A549 (cell line): ENCODE results near the gene GFER. TPM values are rescaled to one million over a fixed set of nuclear protein-coding genes. Genes with fewer than 3 reads are reported as not detected.

Experiments
- ATAC-seq, 2 experiments: fragments of 200-7000 bp in 1 of 2; fragments of >200 bp in 1 of 2; cut with Nextera tagmentation in 1 of 2; cut with Tn5 transposase in 1 of 2; 3 replicates each; pipeline versions ENCODE4 v1.8.0 to v1.9.1; 2018 to 2020; ENCODE audit warnings: mild to moderate bottlenecking in 1 of 2, moderate library complexity in 1 of 2
- CTCF ChIA-PET: fragments of 300-600 bp; sonication (Branson Sonifier 250); formaldehyde crosslinking; extraction: SDS; loops from one replicate; lab custom pipeline; 2021; ENCODE audit warnings: antibody characterized with exemption, inconsistent platforms; lab: Yijun Ruan, JAX
- POLR2A ChIA-PET: fragments of 350-600 bp; formaldehyde crosslinking; extraction: SDS; loops from one replicate; lab custom pipeline; 2021; ENCODE audit warnings: antibody characterized with exemption, inconsistent platforms; lab: Yijun Ruan, JAX
- DNase-seq, 2 experiments: peaks; one replicate each; pipeline versions ENCODE4 v3.0.0 to v3.0.0-alpha.2; 2011 to 2016; ENCODE audit warnings: low read depth in 1 of 2, low spot score in 1 of 2
- FAIRE-seq: peaks from 2 replicates; lab custom pipeline; 2011; peaks lifted over from hg19 to GRCh38; lab: Jason Lieb, UNC
- H3K27ac ChIP-seq, 2 experiments: fragments of >200 bp; sonication (Bioruptor Twin); formaldehyde crosslinking; 3 replicates each; pipeline ENCODE4 v1.5.1; 2016 to 2017
- H3K4me1 ChIP-seq: fragments of >200 bp; sonication (Bioruptor Twin); formaldehyde crosslinking; 3 replicates; pipeline ENCODE4 v1.6.1; 2016
- H3K4me2 ChIP-seq: fragments of >200 bp; sonication (Bioruptor Twin); formaldehyde crosslinking; 3 replicates; pipeline ENCODE4 v1.6.1; 2016
- H3K4me3 ChIP-seq: fragments of >200 bp; sonication (Bioruptor Twin); formaldehyde crosslinking; 3 replicates; pipeline ENCODE4 v1.5.1; 2016
- H3K9me3 ChIP-seq: fragments of >200 bp; sonication (Bioruptor Twin); formaldehyde crosslinking; 3 replicates; pipeline ENCODE4 v1.6.1; 2016
- BCL3 ChIP-seq: fragments of >200 bp; sonication (Bioruptor Twin); formaldehyde crosslinking; IDR thresholded peaks from 3 replicates; pipeline ENCODE4 v1.6.1; 2016
- CBX8 ChIP-seq: fragments of 200-600 bp; sonication (generic); IDR thresholded peaks from 2 replicates; pipeline ENCODE4 v1.6.1; 2016
- CHD2 ChIP-seq: fragments of 150-350 bp; IDR thresholded peaks from 2 replicates; pipeline ENCODE4 v1.6.1; 2014; ENCODE audit warnings: low read length; ENCODE audit not compliant: partially characterized antibody
- E2F6 ChIP-seq: IDR thresholded peaks from 2 replicates; pipeline ENCODE4 v1.6.1; 2012; ENCODE audit warnings: low read depth, borderline replicate concordance
- ELK1 ChIP-seq: fragments of 150-350 bp; IDR thresholded peaks from 2 replicates; pipeline ENCODE4 v1.6.1; 2014; ENCODE audit warnings: low read depth, mild to moderate bottlenecking, low read length
- ESRRA ChIP-seq: fragments of 150-350 bp; IDR thresholded peaks from 2 replicates; pipeline ENCODE4 v1.6.1; 2014; ENCODE audit warnings: mild to moderate bottlenecking, low read length, borderline replicate concordance
- HOXA7 ChIP-seq: fragments of 250-450 bp; sonication (Bioruptor Pico); IDR thresholded peaks from 2 replicates; pipeline ENCODE4 v1.5.0; 2020; ENCODE audit warnings: mild to moderate bottlenecking, moderate library complexity
- JUNB ChIP-seq: fragments of >200 bp; sonication (Bioruptor Twin); formaldehyde crosslinking; IDR thresholded peaks from 2 replicates; pipeline ENCODE4 v1.6.1; 2016
- KDM5A ChIP-seq: fragments of 200-600 bp; sonication (generic); IDR thresholded peaks from 2 replicates; pipeline ENCODE4 v1.6.1; 2016; ENCODE audit warnings: antibody characterized with exemption, mild to moderate bottlenecking
- MAFK ChIP-seq: fragments of 450-650 bp; IDR thresholded peaks from 2 replicates; pipeline ENCODE4 v1.6.1; 2014; ENCODE audit not compliant: partially characterized antibody
- NFE2L2 ChIP-seq: fragments of 150-350 bp; conservative IDR thresholded peaks from 2 replicates; pipeline ENCODE4 v1.6.1; 2014; ENCODE audit warnings: low read length
- PHF8 ChIP-seq: fragments of 200-600 bp; sonication (generic); IDR thresholded peaks from 2 replicates; pipeline ENCODE4 v1.6.1; 2016; ENCODE audit warnings: low read depth, mild to moderate bottlenecking, antibody characterized with exemption, moderate library complexity, borderline replicate concordance
- POLR2A ChIP-seq: IDR thresholded peaks from 2 replicates; pipeline ENCODE4 v1.6.1; 2012; ENCODE audit warnings: mild to moderate bottlenecking, low read length
- POLR2AphosphoS2 ChIP-seq: conservative IDR thresholded peaks from 2 replicates; pipeline ENCODE4 v1.6.1; 2012; ENCODE audit warnings: low read length, improper control_type of control experiment, inconsistent platforms
- RAD21 ChIP-seq, 2 experiments: fragments of >200 bp in 1 of 2; sonication (Bioruptor Twin) in 1 of 2; formaldehyde crosslinking in 1 of 2; IDR thresholded peaks in 1 of 2; conservative IDR thresholded peaks in 1 of 2; 2 replicates in 1 of 2; 3 replicates in 1 of 2; pipeline ENCODE4 v1.6.1; 2012 to 2018; ENCODE audit warnings: inconsistent platforms in 1 of 2
- RNF2 ChIP-seq: fragments of 200-600 bp; sonication (generic); IDR thresholded peaks from 2 replicates; pipeline ENCODE4 v1.6.1; 2016; ENCODE audit warnings: low read depth, mild to moderate bottlenecking, antibody characterized with exemption, moderate library complexity, borderline replicate concordance
- SREBF2 ChIP-seq: fragments of 450-650 bp; IDR thresholded peaks from 2 replicates; pipeline ENCODE4 v1.6.1; 2014; ENCODE audit warnings: mild to moderate bottlenecking, moderate library complexity
- ZFP36 ChIP-seq: fragments of 450-650 bp; IDR thresholded peaks from 2 replicates; pipeline ENCODE4 v1.6.1; 2014; ENCODE audit warnings: borderline replicate concordance; ENCODE audit not compliant: partially characterized antibody
- ZSCAN20 ChIP-seq: fragments of 250-450 bp; sonication (Bioruptor Pico); IDR thresholded peaks from 2 replicates; pipeline ENCODE4 v1.8.0; 2022; ENCODE audit warnings: mild to moderate bottlenecking, moderate library complexity
- WGBS: methylation state at CpG from one replicate; pipeline ENCODE4 v1.1.6; 2017; ENCODE audit errors: missing lambda C conversion rate; 5-methylcytosine and 5-hydroxymethylcytosine counted together
- polyA plus RNA-seq, 4 experiments: library from polyadenylated mRNA; depleted of rRNA in 3 of 4; stranded (reverse); fragments of >200 nt; fragmentation: RNase III in 1 of 4; extraction: RNeasy Plus Mini Kit Qiagen cat#74134 plus additional on column Dnase treatment in 1 of 4; gene quantifications; 2 replicates in 3 of 4; 3 replicates in 1 of 4; pipeline ENCODE4 v1.2.3, GENCODE V29; 2011 to 2017
- TF ChIP-seq, protein P1 (sequence below): IDR thresholded peaks from 2 replicates; pipeline ENCODE4 v1.6.1; 2012
- TF ChIP-seq, protein P2 (sequence below): fragments of 250-450 bp; sonication (Bioruptor Pico); IDR thresholded peaks from 2 replicates; pipeline ENCODE4 v1.5.0; 2020; ENCODE audit warnings: low read depth, mild to moderate bottlenecking, moderate library complexity
- TF ChIP-seq, protein P3 (sequence below): fragments of 450-650 bp; IDR thresholded peaks from 2 replicates; pipeline ENCODE4 v1.6.1; 2014; ENCODE audit warnings: antibody characterized with exemption

The GFER gene
- polyA plus RNA-seq, 2 of the 4 experiments (the other 2 are of a cell fraction) = 12.9 to 33.9 TPM

- TF ChIP-seq CBX8 (no peak), ZFP36 (no peak), PHF8 (no peak), MAFK (no peak), RAD21 (conservative IDR thresholded peaks at IDR 0.05 in 1 of 2, IDR thresholded peaks at IDR 0.05 in 1 of 2) (no peak), BCL3 (no peak), ZSCAN20 (CRISPR knock-in tag) (no peak), POLR2A (no peak), KDM5A (no peak), CHD2 (no peak), ELK1 (no peak), HOXA7 (no peak), RNF2 (no peak), SREBF2 (no peak), E2F6 (no peak), POLR2AphosphoS2 (no peak)
- TF ChIP-seq, protein P1, sequence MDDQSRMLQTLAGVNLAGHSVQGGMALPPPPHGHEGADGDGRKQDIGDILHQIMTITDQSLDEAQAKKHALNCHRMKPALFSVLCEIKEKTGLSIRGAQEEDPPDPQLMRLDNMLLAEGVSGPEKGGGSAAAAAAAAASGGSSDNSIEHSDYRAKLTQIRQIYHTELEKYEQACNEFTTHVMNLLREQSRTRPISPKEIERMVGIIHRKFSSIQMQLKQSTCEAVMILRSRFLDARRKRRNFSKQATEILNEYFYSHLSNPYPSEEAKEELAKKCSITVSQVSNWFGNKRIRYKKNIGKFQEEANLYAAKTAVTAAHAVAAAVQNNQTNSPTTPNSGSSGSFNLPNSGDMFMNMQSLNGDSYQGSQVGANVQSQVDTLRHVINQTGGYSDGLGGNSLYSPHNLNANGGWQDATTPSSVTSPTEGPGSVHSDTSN = no peak
- TF ChIP-seq, protein P2, sequence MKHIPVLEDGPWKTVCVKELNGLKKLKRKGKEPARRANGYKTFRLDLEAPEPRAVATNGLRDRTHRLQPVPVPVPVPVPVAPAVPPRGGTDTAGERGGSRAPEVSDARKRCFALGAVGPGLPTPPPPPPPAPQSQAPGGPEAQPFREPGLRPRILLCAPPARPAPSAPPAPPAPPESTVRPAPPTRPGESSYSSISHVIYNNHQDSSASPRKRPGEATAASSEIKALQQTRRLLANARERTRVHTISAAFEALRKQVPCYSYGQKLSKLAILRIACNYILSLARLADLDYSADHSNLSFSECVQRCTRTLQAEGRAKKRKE (CRISPR knock-in tag) = no peak
- 1% methylated on average over 18 of the region's 22 CpGs for WGBS
- Histone ChIP-seq H3K4me1 (peaks cover 17% of the 10 kb centered on the region), H3K9me3 (no peaks in the 10 kb centered on the region), H3K27ac (peak overlapping the region; percentile 98 to 99), H3K4me3 (peak overlapping the region; percentile 65), H3K4me2 (peak overlapping the region; percentile 94)
- peak; percentile 37 to 68; a peak in 3 of 6 replicates for ATAC-seq
- no peak for FAIRE-seq
- ChIA-PET CTCF (interaction anchor here (0.8 to 1.7 kb wide), 2 partner anchors 9 to 31 kb away, joined by 3 to 8 read pairs; partner anchors contain the start of gene NOXO1), POLR2A (interaction anchor here (1.3 to 1.6 kb wide), 2 partner anchors 9 to 12 kb away, joined by 8 to 13 read pairs; partner anchors contain the start of gene NOXO1)
- DNase-seq = no peak
Observed at GRCh38 chr16:1972490-1972877, 11.5 kb upstream of the GFER start.

DNA sequence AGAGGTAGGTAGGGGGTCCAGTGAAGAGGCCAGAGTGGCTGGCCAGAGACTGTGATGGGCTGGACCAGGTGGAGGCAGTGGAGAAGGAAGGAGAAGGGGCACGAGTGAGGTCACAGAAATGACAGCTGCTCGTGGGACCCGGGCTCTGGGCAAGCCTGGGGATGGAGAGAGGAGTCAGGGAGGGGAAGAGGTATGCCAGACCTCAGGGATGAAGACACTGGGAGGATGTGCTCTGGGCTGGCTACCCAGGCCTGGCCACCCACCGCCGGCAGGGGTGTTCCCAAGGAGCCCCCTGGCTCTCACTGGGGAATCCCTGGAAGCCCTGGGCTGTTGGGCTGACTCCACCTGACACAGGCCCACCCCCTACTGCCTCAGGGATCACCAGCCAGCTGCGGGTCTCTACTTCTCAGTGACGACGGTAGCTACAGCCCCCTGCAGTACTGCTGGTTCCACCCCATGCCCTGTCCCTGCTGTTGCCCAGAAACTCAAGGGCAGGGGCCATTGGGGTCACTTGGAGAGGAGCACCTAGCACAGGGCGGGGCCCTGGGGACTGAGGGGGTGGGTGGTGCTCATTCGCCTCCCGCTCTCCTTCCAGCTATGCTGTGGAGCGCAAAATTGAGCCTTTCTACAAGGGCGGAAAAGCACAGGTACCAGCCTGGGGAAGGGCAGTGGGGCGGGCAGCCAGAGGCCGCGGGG, 10.4 kb upstream of the GFER start:
- H3K9me3 ChIP-seq = no peaks in the 10 kb centered on the region
- ChIA-PET CTCF (interaction anchor here (1.4 to 1.7 kb wide), 2 partner anchors 30 to 109 kb away, joined by 3 to 8 read pairs; no protein-coding TSS in a partner anchor), POLR2A (interaction anchor here (5.1 kb wide), 1 partner anchor 9 kb away, joined by 17 read pairs; the partner anchor contains the start of gene RPS2)
- H3K4me2 ChIP-seq = peak overlapping the region; percentile 94
- H3K27ac ChIP-seq = no peak overlapping the region
- no peak for FAIRE-seq
- DNase-seq = no peak
- no peak for ATAC-seq
- WGBS = 86% methylated on average over 15 of the region's 16 CpGs
- peaks cover 17% of the 10 kb centered on the region for H3K4me1 ChIP-seq
- H3K4me3 ChIP-seq = no peak overlapping the region; the same call in 2 of the 3 replicates
- TF ChIP-seq, protein P3, sequence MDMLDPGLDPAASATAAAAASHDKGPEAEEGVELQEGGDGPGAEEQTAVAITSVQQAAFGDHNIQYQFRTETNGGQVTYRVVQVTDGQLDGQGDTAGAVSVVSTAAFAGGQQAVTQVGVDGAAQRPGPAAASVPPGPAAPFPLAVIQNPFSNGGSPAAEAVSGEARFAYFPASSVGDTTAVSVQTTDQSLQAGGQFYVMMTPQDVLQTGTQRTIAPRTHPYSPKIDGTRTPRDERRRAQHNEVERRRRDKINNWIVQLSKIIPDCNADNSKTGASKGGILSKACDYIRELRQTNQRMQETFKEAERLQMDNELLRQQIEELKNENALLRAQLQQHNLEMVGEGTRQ = no peak
- no peak for TF ChIP-seq JUNB
- no peak for TF ChIP-seq ESRRA
- no peak for TF ChIP-seq RAD21 (conservative IDR thresholded peaks at IDR 0.05 in 1 of 2, IDR thresholded peaks at IDR 0.05 in 1 of 2)
- TF ChIP-seq NFE2L2 = no peak
